OCI-LY7 (cell line): ENCODE measurements around the gene PTPN14. TPM values are rescaled to one million over a fixed set of nuclear protein-coding genes. Genes with fewer than 3 reads are reported as not detected.

Source experiments
- BruUV-seq: library from RNA; stranded (reverse); fragments of 400-500 nt; replicated peaks from 2 replicates; lab custom pipeline; 2021; lab: Mats Ljungman, UMichigan
- CTCF ChIA-PET: fragments of 300-600 bp; sonication (Branson Sonifier 250); formaldehyde crosslinking; loops from one replicate; lab custom pipeline; 2022; ENCODE audit warnings: antibody characterized with exemption; ENCODE audit not compliant: unreplicated experiment; lab: Charles Lee
- POLR2A ChIA-PET: fragments of 300-600 bp; sonication (Branson Sonifier 250); formaldehyde crosslinking; loops from one replicate; lab custom pipeline; 2022; ENCODE audit warnings: antibody characterized with exemption; lab: Charles Lee
- DNase-seq: peaks from one replicate; pipeline ENCODE4 v3.0.0-alpha.2; 2015; ENCODE audit warnings: low spot score
- H2AFZ ChIP-seq: fragments of 200-600 bp; sonication (generic), shearing (Covaris generic); 2 replicates; pipeline ENCODE4 v1.6.1; 2014; ENCODE audit warnings: mild to moderate bottlenecking, antibody characterized with exemption, low read length, moderate library complexity
- H3K27ac ChIP-seq: fragments of 200-600 bp; sonication (generic); 2 replicates; pipeline ENCODE4 v1.5.1; 2014; ENCODE audit warnings: mixed run types, low read depth, mild to moderate bottlenecking, moderate library complexity, low read length, inconsistent platforms; ENCODE audit not compliant: poor library complexity, severe bottlenecking
- H3K36me3 ChIP-seq: fragments of 200-600 bp; sonication (generic); 2 replicates; pipeline ENCODE4 v1.6.1; 2014; ENCODE audit warnings: mild to moderate bottlenecking, antibody characterized with exemption, low read length, moderate library complexity, mixed read lengths; ENCODE audit not compliant: insufficient read depth
- H3K4me1 ChIP-seq: fragments of 200-600 bp; sonication (generic); 2 replicates; pipeline ENCODE4 v1.5.1; 2014; ENCODE audit warnings: mild to moderate bottlenecking, low read length; ENCODE audit not compliant: insufficient read depth, poor library complexity, severe bottlenecking
- H3K4me2 ChIP-seq: fragments of 200-600 bp; sonication (generic); 2 replicates; pipeline ENCODE4 v1.6.1; 2014; ENCODE audit warnings: mild to moderate bottlenecking, low read length
- H3K4me3 ChIP-seq: fragments of 200-600 bp; sonication (generic); 2 replicates; pipeline ENCODE4 v1.5.1; 2014; ENCODE audit warnings: mild to moderate bottlenecking, low read depth, low read length; ENCODE audit not compliant: poor library complexity, severe bottlenecking
- H3K79me2 ChIP-seq: fragments of 200-600 bp; sonication (generic); 2 replicates; pipeline ENCODE4 v1.6.1; 2016; ENCODE audit warnings: low read depth, mild to moderate bottlenecking, low read length, moderate library complexity, mixed read lengths; ENCODE audit not compliant: insufficient read depth
- H3K9me2 ChIP-seq: fragments of 200-600 bp; sonication (generic); 2 replicates; pipeline ENCODE4 v1.6.1; 2016; ENCODE audit warnings: mild to moderate bottlenecking, low read length, mixed read lengths; ENCODE audit not compliant: insufficient read depth
- H3K9me3 ChIP-seq: fragments of 200-600 bp; sonication (generic); 2 replicates; pipeline ENCODE4 v1.6.1; 2014; ENCODE audit warnings: mild to moderate bottlenecking, mixed run types, low read length, mixed read lengths
- H4K20me1 ChIP-seq: fragments of 200-600 bp; sonication (generic); 2 replicates; pipeline ENCODE4 v1.6.1; 2014; ENCODE audit warnings: mild to moderate bottlenecking, antibody characterized with exemption, low read length, moderate library complexity, mixed read lengths; ENCODE audit not compliant: insufficient read depth
- CTCF ChIP-seq: fragments of 200-600 bp; sonication (generic); conservative IDR thresholded peaks from 2 replicates; pipeline ENCODE4 v1.5.1; 2014; ENCODE audit warnings: mild to moderate bottlenecking, antibody characterized with exemption, low read length, moderate library complexity, mixed read lengths
- EZH2phosphoT487 ChIP-seq: fragments of 200-600 bp; sonication (generic); IDR thresholded peaks from 2 replicates; pipeline ENCODE4 v1.6.1; 2018; ENCODE audit warnings: low read depth, borderline replicate concordance, mild to moderate bottlenecking, mixed run types, antibody characterized with exemption, low read length, moderate library complexity, mixed read lengths
- intact Hi-C: fragments of 100-400 bp; cut with micrococcal nuclease; formaldehyde crosslinking; loops from one replicate; pipeline ENCODE4 v1.10.0; 2022; ENCODE audit not compliant: unreplicated experiment
- total RNA-seq, 2 experiments: library from RNA; depleted of rRNA in 1 of 2; stranded (reverse); fragments of >200 nt in 1 of 2; shearing (Covaris generic) in 1 of 2; gene quantifications; 2 replicates each; pipeline ENCODE4 v1.2.3, GENCODE V29; 2014 to 2022

PTPN14 gene
- total RNA-seq, 2 experiments from 2014 or later: not detected

DNA sequence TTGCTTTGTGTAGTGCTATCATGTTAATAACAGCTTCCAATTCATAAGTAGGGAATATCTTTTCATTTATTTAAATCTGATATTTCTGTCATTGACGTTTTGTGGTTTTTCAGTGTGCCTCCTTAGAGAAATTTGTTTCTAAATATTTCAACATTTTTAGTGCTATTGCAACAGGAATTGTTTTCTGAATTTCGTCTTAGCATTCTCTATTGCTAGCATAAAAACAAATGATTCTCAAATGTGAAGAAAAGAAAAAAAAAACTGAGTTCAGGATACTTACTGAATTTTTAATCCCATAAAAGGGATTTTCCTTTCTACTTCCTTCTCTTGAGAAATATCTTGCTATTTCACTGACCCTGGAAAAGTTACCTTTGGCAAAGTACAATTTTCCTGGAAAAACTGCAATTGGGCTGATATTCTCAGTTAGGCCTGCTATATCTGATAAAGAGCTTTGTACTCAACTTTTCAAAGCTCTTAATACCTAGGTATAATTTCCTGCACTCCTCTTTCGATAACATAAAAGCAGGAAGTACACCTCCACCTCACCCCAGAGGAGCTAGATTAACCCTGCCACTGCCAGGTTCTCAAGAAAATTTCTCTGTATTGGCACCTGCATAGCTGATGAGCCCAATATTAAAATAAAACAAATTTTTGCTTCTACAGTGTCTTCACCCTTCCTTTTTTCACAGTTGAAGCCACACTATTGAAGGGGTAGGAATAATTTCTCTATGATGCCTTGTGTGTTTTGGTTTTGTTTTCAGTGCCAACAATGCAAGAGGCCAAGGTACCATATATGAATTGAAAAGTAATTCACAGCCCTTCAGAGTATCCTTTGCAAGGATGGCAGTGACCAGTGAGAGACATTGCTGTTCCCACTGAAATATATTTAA lies 35.6 kb downstream of the PTPN14 start:
- no peak for TF ChIP-seq CTCF
- TF ChIP-seq EZH2phosphoT487: no peak
- Histone ChIP-seq H3K36me3 (no peaks in the 10 kb centered on the region), H2AFZ (no peak overlapping the region), H3K9me3 (no peaks in the 10 kb centered on the region), H3K4me3 (no peak overlapping the region), H3K4me2 (no peak overlapping the region), H3K4me1 (no peaks in the 10 kb centered on the region), H3K9me2 (no peaks in the 10 kb centered on the region), H3K27ac (no peak overlapping the region), H3K79me2 (no peaks in the 10 kb centered on the region), H4K20me1 (no peaks in the 10 kb centered on the region)
- CTCF ChIA-PET: no interaction called here
- DNase-seq: no peak
- intact Hi-C loops: no loop called here
- BruUV-seq: no TSS peak
- POLR2A ChIA-PET: no interaction called here

- intact Hi-C loops: no loop called here
- Histone ChIP-seq H2AFZ (no peak overlapping the region), H3K79me2 (no peaks in the 10 kb centered on the region), H3K4me3 (no peak overlapping the region), H3K9me2 (no peaks in the 10 kb centered on the region), H3K36me3 (no peaks in the 10 kb centered on the region), H3K9me3 (no peaks in the 10 kb centered on the region), H3K4me1 (no peaks in the 10 kb centered on the region), H3K27ac (no peak overlapping the region), H4K20me1 (no peaks in the 10 kb centered on the region), H3K4me2 (no peak overlapping the region)
- BruUV-seq: no TSS peak
- ChIA-PET CTCF (no interaction called here), POLR2A (no interaction called here)
- TF ChIP-seq EZH2phosphoT487 (no peak), CTCF (no peak)
- no peak for DNase-seq
Observed at GRCh38 chr1:214514819-214515383, 36.5 kb downstream of the PTPN14 start.
